Stimulated activated CD4-positive, alpha-beta T cell treated with anti-CD3 and anti-CD28 coated beads, Interleukin-4, amount 100 ng/mL, for 48 hours (primary cell): ENCODE results near the gene ORMDL1.
A peak's percentile ranks its signal among the peaks of the same experiment; 100 is the strongest.

Source experiments
- DNase-seq, 2 donors: peaks; one replicate each; pipeline ENCODE4 v3.0.0-alpha.2; 2020; ENCODE audit warnings: low read depth in 2 of 2

ORMDL1 gene, protein sequence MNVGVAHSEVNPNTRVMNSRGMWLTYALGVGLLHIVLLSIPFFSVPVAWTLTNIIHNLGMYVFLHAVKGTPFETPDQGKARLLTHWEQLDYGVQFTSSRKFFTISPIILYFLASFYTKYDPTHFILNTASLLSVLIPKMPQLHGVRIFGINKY

DNA sequence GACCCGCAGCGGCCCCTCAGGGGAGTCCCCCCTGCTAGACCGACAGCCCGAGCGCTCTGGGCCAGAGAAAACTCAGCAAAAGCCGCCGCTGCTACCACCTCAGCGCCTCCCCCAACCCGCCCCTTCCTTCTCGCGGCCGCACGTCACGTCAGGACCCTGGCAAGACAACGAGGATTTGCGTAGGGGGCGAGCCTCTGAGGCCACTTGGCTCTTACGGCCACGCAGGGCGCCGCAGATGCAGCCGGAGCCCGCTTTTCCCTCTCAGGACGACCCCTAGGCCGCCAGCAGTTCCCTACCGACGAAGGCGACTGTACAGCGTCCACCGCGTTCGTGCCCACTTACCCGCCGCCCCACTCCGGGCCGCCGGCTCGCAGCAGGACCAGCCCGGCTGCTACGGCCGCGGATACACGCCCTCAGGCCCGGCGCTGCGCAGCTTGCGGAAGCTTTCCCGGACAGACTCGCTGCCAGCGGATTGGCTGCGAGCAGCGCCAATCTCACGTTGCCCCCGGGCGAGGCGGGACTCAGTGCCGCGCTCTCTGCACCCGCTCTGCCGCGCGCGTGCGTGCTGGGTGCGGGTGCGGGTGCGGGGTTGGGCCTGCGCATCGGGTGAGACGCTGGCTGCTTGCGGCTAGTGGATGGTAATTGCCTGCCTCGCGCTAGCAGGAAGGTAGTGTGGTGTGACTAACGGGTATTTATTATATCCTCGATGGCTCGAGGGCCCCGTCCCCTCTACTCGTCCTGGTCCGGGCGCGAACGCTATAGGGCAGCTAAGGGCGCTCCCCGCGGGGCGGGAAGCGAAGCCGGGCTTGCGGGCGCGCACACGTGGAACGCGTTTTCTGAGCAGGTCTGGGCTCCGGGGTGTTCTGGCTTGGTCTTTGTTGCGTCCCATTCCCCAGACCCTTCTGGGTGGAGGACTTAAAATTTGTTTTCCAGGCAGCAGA is at the start of gene ORMDL1, which contains the start of gene PMS1:
TSS of gene ORMDL1 (minus strand) at position 413 of the 941 bp plus-strand sequence. CDS start 1,744 bp downstream, outside the sequence.
TSS of gene PMS1 (plus strand) at position 524 of the 941 bp plus-strand sequence. CDS start 7,360 bp downstream, outside the sequence.
- DNase-seq, result peak; percentile 85 to 92

DNA sequence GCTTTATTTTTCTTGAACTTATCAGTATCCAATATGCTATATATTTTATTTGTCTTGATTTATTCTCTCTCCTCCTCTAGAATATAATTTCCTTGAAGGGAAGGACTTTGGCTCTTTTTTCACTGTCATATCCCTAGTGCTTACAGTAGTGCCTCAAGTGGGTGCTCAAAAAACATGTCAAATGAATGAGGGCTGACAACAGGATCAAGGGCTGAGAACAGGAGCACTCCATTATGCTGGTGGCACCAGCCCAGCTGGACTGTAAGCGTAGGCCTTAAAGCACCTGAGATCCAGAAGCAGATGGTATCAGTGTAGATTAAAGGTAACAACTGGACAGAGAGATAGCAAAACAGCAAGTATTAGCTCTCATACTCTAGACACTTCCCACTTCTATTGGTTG is 46.4 kb upstream of the ORMDL1 start:
- DNase-seq, result no peak

DNA sequence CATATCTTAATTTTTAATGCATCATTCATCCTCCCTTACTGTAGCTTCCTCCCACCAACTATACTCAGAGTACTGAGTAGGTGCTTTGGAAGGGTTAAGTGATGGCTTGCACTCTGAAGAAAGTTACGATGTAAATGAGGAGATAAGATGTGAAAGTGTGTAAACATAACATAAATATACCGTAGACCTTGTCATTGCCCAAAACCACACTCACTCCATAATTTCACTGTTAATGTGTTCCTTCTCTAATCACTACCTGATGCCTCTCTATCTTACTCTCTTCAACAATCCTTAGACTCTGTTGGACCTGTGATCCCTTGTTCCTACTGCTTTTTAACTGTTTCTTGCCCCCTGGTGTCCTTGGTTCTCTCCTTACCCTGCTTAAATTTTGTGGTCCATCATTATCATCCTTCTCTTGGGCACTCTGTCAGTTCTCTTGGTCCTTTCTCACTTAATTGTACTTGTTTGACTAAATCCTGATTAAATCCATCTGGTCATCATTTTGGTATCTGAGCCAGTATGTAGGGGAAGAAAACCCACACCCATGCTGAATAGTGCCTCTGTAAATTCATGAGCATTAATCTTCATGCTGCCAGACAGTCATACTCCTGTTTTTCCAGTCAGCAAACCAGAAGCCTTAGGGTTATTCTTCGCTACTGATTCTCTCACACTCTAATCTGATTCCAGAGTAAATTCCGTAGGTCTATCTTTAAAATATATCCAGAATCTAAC is 45.1 kb upstream of the ORMDL1 start:
- no peak for DNase-seq

DNA sequence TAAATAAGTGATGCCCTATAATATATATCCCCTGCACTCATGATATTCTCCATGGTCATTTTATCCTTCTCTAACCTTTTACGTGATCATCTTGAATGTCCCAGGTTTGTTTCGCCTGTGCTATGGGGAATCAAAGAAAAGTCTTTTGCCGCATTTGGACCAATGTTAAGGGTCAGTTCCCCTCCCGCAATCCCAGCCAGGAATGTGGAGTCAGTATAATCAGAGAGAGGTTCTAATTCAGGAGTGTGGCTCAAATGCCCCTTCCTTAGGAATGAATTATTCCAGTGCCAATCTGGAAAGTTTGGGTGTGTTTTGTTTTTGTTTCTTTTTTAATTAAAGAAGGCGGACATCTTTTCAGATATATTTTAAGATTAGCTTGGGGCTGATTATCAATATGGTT is 41.9 kb upstream of the ORMDL1 start:
- no peak for DNase-seq

DNA sequence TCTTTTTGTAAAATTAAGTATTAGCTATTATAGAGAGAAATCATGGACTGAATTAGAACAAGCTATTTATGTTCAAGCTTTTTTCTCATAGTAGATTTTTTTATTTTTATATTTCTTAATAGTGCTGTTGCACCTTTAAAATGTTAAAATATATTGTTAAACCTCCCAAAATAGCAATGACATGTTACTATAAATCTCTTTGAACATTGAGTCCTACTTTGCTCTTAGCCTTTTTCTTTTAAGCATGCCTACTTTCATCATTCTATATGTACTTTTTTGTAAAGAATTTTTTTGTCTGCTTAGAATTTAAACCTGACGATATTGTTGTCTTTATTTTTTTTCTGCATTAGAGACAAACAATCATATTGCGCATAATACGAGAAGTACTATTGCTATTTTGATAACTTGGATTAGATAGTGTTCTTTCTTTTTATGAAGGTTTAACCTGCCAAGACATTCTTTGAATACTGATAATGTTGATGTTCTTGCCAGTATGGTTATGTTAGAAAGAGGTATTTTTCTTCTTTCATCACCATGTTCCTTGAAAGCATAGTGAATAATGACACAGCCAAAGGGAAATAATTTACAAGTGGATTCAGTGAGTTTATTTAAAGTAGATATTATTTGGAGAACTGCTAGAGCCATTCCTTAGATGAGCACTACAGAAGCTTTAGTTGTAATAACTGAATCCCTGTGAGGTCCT is 40.7 kb upstream of the ORMDL1 start:
- no peak for DNase-seq

DNA sequence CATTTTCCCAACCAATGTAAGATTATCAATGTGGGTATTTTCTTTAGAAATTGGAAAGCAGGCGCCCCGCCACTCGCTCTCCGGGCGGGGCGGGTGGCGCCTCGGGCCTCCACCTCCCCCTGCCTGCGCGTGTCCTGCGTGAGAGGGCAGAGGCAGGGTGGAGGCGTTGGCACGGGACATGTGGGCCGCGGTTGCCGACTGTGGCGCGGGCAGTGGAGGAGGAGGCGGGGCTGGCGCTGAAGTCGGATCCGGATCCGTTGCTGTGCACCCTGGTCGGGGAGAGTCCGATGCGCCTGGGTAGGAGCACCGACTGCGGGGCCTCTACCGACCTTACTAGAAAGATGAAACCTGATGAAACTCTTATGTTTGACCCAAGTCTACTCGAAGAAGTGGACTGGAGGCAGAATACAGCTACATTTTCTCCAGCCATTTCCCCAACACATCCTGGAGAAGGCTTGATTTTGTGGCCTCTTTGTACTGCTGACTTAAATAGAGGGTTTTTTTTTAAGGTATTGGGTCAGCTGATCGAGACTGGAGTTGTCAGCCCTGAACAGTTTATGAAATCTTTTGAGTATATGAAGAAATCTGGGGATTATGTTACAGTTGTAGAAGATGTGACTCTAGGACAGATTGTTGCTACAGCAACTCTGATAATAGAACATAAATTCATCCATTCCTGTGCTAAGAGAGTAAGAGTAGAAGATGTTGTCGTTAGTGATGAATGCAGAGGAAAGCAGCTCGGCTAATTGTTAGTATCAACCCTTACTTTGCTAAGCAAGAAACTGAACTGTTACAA is 38.0 kb upstream of the ORMDL1 start:
- no peak for DNase-seq

DNA sequence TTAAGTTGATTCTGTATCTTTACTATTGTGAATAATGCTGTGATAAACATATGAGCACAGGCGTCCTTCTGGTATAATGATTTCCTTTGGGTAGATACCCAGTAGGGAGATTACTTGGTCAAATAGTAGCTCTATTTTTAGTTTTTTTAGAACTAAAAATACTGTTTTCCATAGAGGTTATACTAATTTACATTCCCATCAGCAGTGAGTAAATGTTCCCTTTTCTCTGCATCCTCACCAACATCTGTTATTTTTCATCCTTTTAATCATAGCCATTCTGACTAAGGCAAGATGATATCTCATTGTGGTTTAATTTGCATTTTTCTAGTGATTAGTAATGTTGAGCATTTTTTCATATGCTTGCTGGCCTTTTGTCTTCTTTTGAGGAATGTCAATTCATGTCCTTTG is 35.2 kb upstream of the ORMDL1 start:
- no peak for DNase-seq

DNA sequence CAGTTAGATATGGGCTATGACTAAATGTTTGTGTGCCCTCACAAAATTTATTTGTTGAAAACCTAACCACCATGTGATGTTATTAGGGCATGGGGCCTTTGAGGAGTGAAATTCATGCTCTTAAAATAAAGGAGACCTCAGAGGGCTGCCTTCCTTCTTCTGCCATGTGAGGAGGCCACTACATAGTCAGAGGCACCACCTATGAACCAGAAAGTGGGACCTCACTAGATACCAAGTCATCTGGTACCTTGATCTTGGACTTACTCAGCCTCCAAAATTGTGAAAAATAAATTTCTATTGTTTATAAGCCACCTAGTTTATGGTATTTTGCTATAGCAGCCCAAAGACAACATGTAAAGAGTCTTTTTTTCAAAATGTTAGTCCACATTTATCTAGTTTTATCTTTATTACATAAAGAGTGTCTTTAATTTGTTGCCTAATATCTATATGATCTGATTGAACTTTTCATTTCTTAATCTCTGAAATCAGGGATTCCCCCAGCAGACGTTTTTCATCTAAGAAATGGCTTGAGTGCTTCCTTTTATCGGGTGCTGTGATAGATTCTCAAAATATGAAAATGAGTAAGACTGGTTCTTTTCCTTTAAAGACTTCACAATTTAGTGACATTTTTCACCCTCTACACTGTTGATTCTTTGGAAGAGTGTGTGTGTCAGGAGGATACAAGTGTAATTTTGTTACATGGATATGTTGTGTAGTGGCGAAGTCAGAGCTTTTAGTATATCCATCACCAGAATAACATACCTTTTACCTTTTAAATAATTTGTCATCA is 34.3 kb upstream of the ORMDL1 start:
- DNase-seq, result no peak

DNA sequence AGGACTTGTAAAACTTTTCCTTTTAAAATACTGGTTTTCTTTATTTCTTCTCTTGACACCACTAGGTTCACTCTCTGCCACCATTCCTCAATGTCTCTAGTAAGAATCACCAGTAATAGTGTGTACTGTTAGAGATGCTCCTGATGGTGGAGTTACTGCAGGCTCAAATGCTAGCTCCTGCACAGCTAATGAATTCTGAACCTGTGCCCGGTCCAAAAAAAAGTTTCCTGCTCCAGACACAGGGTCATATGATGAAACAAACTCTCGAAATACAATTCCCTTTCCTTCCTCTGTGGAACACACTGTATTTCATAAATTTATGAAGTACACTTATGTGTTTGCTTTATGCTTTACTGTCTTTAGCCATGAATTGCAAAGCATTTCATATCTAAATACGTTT is 19.3 kb upstream of the ORMDL1 start:
- DNase-seq, result no peak

DNA sequence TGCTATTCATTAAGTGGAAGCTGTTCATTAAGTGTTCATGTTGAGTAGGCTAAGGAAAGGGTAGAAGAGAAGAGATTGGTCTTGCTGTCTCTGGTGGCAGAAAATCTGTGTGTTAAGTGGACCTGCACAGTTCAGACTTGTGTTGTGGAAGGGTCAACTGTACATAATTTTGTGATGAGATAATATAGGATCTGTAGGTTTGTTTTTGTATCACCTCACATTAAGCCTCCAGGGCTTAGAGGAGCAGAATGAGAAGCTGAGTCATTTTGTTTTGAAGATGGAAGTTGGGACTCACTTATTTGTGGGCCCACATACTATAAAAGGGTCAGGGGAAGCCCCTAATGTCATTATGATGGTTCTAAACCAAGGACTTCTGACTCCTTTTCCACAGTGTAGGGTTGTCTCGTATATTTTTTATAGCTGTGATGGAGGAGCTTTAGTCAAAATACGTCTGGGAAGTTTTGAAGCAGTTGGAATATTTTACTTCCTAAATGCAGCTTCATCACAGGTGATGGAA is 18.3 kb upstream of the ORMDL1 start:
- DNase-seq, result no peak

DNA sequence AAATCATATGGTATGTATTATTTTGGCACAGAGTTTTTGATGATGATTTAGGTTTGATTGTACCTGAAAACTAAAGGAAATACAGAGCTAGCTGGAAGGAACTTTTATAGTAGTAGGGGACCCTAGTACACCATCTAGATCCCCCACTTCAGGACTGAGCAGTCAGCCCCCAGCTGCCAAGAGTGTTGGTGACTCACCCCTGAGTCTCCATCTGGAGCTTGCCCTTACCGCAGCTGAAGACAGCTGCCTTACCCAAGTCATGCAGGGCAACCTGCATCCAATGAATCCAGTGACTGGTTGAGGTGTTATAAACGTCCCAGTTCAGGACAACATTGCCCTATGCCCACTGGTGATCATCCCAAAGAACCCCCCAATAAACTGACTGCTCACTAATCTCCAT is 15.4 kb upstream of the ORMDL1 start:
- DNase-seq, result no peak

DNA sequence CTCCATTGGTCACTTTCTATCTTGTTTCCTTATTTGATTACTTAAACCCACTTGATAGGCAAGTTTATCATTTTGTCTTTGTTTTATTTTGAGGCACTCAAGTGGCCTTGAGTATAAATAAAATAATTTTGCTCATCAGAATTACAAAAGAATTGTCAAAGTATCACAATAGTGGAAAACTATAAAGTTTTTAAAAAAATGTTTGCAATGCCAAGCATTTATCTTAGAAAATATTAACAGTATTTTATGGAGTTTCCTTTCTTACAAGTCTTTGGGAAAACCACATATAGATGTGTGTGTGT is 14.8 kb upstream of the ORMDL1 start:
- no peak for DNase-seq

DNA sequence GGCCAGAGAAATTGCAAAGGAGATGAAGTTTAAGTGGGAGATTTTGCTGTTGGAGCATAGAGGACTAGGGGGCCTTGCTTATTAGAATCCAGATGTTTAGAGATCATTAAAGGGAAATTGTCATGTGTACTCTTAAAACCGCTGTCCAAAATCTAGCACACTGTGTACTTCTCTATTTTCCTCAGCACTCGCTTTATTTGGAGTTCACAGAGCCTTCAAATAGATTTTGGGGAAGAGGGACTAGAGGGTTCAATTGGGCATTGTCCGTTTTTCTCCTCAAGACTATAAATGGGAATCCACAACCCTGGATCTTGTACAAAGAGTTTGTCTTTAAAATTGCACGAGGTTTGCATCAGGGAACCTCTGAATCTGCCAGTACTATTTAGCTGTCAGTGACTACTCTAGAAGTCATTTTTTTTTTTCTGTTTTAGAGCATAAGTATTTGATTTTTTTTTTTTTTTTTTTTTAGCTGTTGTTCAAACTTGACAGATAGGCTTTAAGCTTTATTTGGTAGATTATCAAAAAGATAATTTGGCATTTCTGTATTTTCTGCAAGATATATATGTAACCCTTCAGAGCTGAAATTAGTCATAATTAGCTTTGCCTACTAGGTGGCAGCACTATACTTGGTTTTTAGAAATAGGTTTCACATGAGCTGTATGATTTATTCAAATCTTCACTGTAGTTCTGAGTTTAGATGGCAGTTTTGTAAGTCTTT is 14.3 kb upstream of the ORMDL1 start:
- no peak for DNase-seq

DNA sequence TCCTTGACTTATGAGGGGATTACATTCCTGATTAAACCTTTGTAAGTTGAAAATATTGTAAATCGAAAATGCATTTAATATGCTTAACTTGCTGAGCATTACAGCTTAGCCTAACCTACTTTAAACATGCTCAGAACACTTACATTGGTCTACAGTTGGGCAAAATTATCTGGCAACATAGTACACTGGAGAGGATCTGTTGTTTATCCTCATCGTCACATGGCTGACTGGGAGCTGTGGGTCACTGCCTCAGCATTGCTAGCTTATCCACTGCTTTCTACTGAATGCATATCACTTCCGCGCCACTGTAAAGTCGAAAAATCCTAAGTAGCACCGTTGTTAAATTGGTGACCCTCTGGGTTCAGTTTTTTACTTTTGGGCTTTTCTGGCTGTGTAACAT is 13.8 kb upstream of the ORMDL1 start:
- DNase-seq, result no peak

DNA sequence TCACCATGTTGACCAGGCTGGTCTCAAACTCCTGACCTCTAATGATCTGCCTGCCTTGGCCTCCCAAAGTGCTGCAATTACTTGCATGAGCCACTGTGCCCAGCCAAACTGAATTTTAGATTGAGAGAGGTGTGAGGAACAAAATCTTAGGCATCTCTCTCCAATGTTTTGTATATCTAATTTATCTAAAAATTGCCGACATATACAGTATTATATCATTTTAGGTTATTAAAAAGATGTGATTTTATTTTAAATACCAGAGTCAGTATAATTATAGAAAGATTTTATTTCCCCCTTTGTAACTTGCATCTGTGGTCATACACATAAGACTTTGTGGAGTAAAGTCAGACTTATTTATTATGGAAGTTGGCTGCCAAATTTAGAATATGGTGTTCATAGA is 10.2 kb upstream of the ORMDL1 start:
- no peak for DNase-seq

DNA sequence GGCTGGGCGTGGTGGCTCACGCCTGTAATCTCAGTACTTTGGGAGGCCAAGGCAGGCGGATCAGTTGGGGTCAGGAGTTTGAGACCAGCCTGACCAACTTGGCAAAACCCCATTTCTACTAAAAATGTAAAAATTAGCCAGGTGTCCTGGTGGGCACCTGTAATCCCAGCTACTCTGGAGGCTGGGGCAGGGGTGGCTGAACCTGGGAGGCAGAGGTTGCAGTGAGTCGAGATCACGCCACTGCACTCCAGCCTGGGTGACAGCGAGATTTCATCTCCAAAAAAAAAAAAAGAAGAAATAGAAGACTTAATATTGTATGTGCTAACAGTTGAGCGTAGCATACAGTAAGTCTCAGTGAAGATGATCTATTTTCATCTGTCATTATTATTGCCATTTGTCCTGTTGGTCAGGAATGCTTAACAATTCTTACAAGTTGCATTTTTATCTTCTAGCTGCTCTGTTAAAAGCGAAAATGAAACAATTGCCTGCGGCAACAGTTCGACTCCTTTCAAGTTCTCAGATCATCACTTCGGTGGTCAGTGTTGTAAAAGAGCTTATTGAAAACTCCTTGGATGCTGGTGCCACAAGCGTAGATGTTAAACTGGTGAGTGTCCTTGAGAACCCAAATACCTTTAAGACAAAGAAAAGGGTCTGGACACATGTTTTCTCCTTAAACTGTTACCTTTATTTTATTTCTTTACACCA is 7.4 kb upstream of the ORMDL1 start:
- no peak for DNase-seq

DNA sequence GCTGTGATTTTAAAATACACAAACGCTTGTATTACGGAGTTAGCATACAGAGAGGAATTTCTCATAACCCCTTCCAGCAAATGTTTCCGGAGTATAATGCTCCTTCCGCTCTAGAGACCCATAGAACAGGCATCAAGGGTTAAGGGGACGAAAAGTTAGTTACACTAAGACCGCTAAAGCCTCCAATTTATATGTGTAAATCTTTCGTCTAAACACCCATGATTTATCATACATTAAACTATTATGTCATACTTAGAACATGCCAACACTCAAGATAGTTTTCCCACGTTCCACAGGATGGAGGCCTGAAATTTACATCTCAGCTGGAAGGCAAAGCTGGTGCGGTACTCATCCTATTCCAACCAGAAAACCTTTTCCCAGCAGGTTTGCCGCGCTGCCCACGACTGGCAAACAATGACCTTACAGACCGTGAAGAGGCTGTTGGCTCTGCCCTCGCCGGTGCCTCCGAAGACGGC is 650 bp downstream of the ORMDL1 start:
- DNase-seq, result no peak

DNA sequence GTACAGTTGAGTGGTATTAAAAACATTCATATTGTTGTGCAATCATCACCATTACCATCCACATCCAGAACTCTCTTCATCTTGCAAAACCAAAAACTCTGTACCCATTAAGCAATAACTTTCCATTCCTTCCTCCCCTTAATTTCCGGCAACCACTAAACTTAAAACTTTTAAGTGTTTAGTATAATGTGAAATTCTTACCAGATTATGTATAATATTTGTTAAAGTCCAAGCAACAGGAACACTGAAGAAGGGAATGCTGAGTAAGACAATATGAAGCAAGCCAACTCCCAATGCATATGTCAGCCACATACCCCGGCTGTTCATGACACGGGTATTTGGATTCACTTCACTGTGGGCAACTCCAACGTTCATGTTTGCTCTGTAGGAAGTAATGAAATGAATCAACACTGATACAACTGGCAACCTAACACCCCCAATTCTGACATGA is 1.9 kb downstream of the ORMDL1 start:
- DNase-seq, result no peak

DNA sequence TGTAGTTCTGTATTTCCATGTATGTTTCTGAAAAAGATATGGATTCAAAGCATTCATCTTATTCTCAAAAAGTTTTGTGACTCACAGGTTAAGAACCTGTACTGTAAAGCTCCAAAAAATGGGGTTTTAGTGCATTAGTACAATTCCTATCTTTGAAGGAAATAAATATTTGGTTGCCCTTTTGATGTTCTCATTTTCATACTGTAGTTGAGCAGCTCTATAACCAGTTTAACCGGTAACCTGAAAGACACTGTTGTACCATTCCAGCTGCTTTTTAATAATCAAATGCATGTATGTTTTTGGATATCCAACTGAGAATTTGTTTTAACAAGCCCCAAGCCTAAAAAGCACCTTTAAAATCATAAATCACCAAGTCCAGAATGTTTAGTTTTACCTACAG is 11.9 kb downstream of the ORMDL1 start:
- no peak for DNase-seq
